NCI-H524 (cell line): ENCODE data around the gene BICD1.
A peak's percentile ranks its signal among the peaks of the same experiment; 100 is the strongest.

ENCODE experiments used
- DNase-seq, 2 experiments: peaks; one replicate each; lab custom pipeline; 2025; lab: John Stamatoyannopoulos, UW

BICD1 gene

GRCh38 chr12:32344047-32344446 is 237.4 kb downstream of the BICD1 start:
- no peak for DNase-seq

- DNase-seq = peak; percentile 64 to 83
Observed at GRCh38 chr12:32353540-32353939, 246.9 kb downstream of the BICD1 start.

- no peak for DNase-seq
Observed at GRCh38 chr12:32357601-32358249, 251.1 kb downstream of the BICD1 start.

GRCh38 chr12:32360956-32361355 is 254.3 kb downstream of the BICD1 start:
- DNase-seq = no peak

- DNase-seq = no peak
Observed at GRCh38 chr12:32362892-32363291, 256.2 kb downstream of the BICD1 start.

GRCh38 chr12:32365473-32366064 is 258.9 kb downstream of the BICD1 start:
- peak; percentile 30 to 70 for DNase-seq

- DNase-seq = no peak
Observed at GRCh38 chr12:32366714-32367113, 260.1 kb downstream of the BICD1 start.

- DNase-seq = no peak
Observed at GRCh38 chr12:32367381-32367780, 260.7 kb downstream of the BICD1 start.

GRCh38 chr12:32369202-32369601 is 262.6 kb downstream of the BICD1 start:
- DNase-seq = no peak

- no peak for DNase-seq
Observed at GRCh38 chr12:32377344-32378055, 270.9 kb downstream of the BICD1 start.

- no peak for DNase-seq
Observed at GRCh38 chr12:32379213-32379612, 272.6 kb downstream of the BICD1 start.

GRCh38 chr12:32379667-32380066 is 273.0 kb downstream of the BICD1 start:
- no peak for DNase-seq

GRCh38 chr12:32382226-32382625 is 275.6 kb downstream of the BICD1 start:
- no peak for DNase-seq

GRCh38 chr12:32390572-32391219 is 284.0 kb downstream of the BICD1 start:
- peak in 1 of 2 experiments; percentile 47 for DNase-seq

- peak; percentile 81 to 89 for DNase-seq
Observed at GRCh38 chr12:32395026-32395425, 288.4 kb downstream of the BICD1 start.

- DNase-seq = no peak
Observed at GRCh38 chr12:32397696-32398095, 291.0 kb downstream of the BICD1 start.

- DNase-seq = no peak
Observed at GRCh38 chr12:32398181-32398580, 291.5 kb downstream of the BICD1 start.

- DNase-seq = no peak
Observed at GRCh38 chr12:32398816-32399369, 292.2 kb downstream of the BICD1 start.

- peak; percentile 71 to 78 for DNase-seq
Observed at GRCh38 chr12:32399370-32400113, 292.9 kb downstream of the BICD1 start, which contains the start of gene FGD4. TSS of gene FGD4 (plus strand) at chr12:32399558.

- DNase-seq = no peak
Observed at GRCh38 chr12:32400114-32400672, 293.5 kb downstream of the BICD1 start.

GRCh38 chr12:32400866-32401265 is 294.2 kb downstream of the BICD1 start:
- DNase-seq = no peak
